ENCODE results near the gene DSCAM. TPM values are rescaled to one million over a fixed set of nuclear protein-coding genes. Genes with fewer than 3 reads are reported as not detected.
"Not testable (repeated sequence)": the region's sequence is repeated elsewhere in the genome, so short reads cannot be mapped to it uniquely, and the experiment has no call there.

Gene DSCAM
- total and polyA plus RNA-seq, 2 experiments from 2014 or later: 0.23 to 0.42 TPM

- TF ChIP-seq, protein P1, sequence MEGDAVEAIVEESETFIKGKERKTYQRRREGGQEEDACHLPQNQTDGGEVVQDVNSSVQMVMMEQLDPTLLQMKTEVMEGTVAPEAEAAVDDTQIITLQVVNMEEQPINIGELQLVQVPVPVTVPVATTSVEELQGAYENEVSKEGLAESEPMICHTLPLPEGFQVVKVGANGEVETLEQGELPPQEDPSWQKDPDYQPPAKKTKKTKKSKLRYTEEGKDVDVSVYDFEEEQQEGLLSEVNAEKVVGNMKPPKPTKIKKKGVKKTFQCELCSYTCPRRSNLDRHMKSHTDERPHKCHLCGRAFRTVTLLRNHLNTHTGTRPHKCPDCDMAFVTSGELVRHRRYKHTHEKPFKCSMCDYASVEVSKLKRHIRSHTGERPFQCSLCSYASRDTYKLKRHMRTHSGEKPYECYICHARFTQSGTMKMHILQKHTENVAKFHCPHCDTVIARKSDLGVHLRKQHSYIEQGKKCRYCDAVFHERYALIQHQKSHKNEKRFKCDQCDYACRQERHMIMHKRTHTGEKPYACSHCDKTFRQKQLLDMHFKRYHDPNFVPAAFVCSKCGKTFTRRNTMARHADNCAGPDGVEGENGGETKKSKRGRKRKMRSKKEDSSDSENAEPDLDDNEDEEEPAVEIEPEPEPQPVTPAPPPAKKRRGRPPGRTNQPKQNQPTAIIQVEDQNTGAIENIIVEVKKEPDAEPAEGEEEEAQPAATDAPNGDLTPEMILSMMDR (IDR thresholded peaks at IDR 0.05; ENCODE audit: low read depth, low read length): no peak
- no peak overlapping the region for H3K4me3 ChIP-seq
- H3K27me3 ChIP-seq: no peaks in the 10 kb centered on the region
- no peaks in the 10 kb centered on the region for H3K36me3 ChIP-seq
- no peak for DNase-seq (ENCODE audit: low read depth in 1 of 2, low spot score in 1 of 2)
- H3K27ac ChIP-seq: no peak overlapping the region
- no peaks in the 10 kb centered on the region for H3K9me3 ChIP-seq (ENCODE audit: low read depth)
- H3K4me1 ChIP-seq (ENCODE audit: low read depth): no peaks in the 10 kb centered on the region
These were observed 522.6 kb downstream of the DSCAM start for GRCh38 chr21:40324389-40324788.

DNA sequence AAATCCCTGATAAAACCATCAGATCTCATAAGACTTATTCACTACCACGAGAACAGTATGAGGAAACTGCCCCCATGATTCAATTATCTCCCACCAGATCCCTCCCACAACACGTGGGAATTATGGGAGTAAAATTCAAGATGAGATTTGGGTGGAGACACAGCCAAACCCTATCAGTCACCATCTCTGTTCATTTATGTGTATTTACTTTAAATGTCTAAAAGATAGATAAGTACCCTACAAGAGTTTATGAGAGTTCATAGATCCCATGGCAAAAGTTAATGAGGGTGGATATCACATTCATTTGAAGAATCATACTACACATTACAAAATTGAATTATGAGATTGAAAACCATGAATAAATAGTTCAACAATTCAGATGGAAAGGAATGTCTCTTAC is 526.2 kb downstream of the DSCAM start:
- H3K36me3 ChIP-seq; H3K4me3 ChIP-seq; H3K9me3 ChIP-seq (ENCODE audit: low read depth); DNase-seq (ENCODE audit: low read depth in 1 of 2, low spot score in 1 of 2); H3K27me3 ChIP-seq; H3K27ac ChIP-seq; H3K4me1 ChIP-seq (ENCODE audit: low read depth): not testable (repeated sequence)

- Histone ChIP-seq H3K4me1 (ENCODE audit: low read depth) (no peaks in the 10 kb centered on the region), H3K27me3 (no peaks in the 10 kb centered on the region), H3K4me3 (no peak overlapping the region), H3K27ac (no peak overlapping the region), H3K36me3 (no peaks in the 10 kb centered on the region), H3K9me3 (ENCODE audit: low read depth) (no peaks in the 10 kb centered on the region)
- TF ChIP-seq, protein P1 (IDR thresholded peaks at IDR 0.05; ENCODE audit: low read depth, low read length): no peak
- DNase-seq (ENCODE audit: low read depth in 1 of 2, low spot score in 1 of 2): no peak
These were observed 528.6 kb downstream of the DSCAM start for GRCh38 chr21:40318371-40318770.

DNA sequence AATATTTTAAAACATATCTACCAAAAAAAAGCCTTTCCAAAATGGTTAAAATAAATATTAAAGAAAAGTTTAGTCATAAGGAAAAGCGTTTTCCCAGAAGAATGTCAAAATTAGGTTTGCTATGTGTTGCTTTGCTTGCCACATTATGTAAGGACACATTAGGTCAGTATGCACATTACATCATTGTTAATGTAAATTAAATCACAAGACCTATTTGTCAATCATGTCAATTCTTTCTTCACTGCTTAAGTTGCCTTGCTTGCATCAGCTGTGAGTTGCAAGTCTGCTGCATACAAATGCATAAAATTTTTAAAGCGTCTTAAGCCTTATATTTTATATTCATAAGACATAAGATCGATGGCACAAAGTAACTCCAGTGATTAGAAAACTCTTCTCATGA is 530.9 kb downstream of the DSCAM start:
- no peaks in the 10 kb centered on the region for H3K4me1 ChIP-seq (ENCODE audit: low read depth)
- no peak overlapping the region for H3K27ac ChIP-seq
- no peak overlapping the region for H3K4me3 ChIP-seq
- no peaks in the 10 kb centered on the region for H3K27me3 ChIP-seq
- H3K9me3 ChIP-seq (ENCODE audit: low read depth): no peaks in the 10 kb centered on the region
- H3K36me3 ChIP-seq: no peaks in the 10 kb centered on the region
- TF ChIP-seq, protein P1 (IDR thresholded peaks at IDR 0.05; ENCODE audit: low read depth, low read length): no peak
- DNase-seq (ENCODE audit: low read depth in 1 of 2, low spot score in 1 of 2): no peak

GRCh38 chr21:40315626-40316025 is 531.3 kb downstream of the DSCAM start:
- Histone ChIP-seq H3K9me3 (ENCODE audit: low read depth) (no peaks in the 10 kb centered on the region), H3K4me1 (ENCODE audit: low read depth) (no peaks in the 10 kb centered on the region), H3K4me3 (no peak overlapping the region), H3K27me3 (no peaks in the 10 kb centered on the region), H3K27ac (no peak overlapping the region), H3K36me3 (no peaks in the 10 kb centered on the region)
- TF ChIP-seq, protein P1 (IDR thresholded peaks at IDR 0.05; ENCODE audit: low read depth, low read length): no peak
- no peak for DNase-seq (ENCODE audit: low read depth in 1 of 2, low spot score in 1 of 2)

GRCh38 chr21:40313260-40313659 is 533.7 kb downstream of the DSCAM start:
- H3K27ac ChIP-seq: no peak overlapping the region
- H3K4me3 ChIP-seq: no peak overlapping the region
- TF ChIP-seq, protein P1 (IDR thresholded peaks at IDR 0.05; ENCODE audit: low read depth, low read length): no peak
- DNase-seq (ENCODE audit: low read depth in 1 of 2, low spot score in 1 of 2): no peak
- H3K9me3 ChIP-seq (ENCODE audit: low read depth): no peaks in the 10 kb centered on the region
- H3K36me3 ChIP-seq: no peaks in the 10 kb centered on the region
- H3K27me3 ChIP-seq: no peaks in the 10 kb centered on the region
- H3K4me1 ChIP-seq (ENCODE audit: low read depth): no peaks in the 10 kb centered on the region
